GM12878 (cell line): ENCODE results near the gene TMEM253. TPM values are rescaled to one million over a fixed set of nuclear protein-coding genes. Genes with fewer than 3 reads are reported as not detected.

ENCODE experiments used
- ATAC-seq: fragments of 200-7000 bp; cut with Tn5 transposase; 3 replicates; pipeline ENCODE4 v1.9.1; 2020; ENCODE audit warnings: mild to moderate bottlenecking, moderate library complexity
- BruUV-seq: library from RNA; stranded (reverse); fragments of 400-500 nt; replicated peaks from 2 replicates; lab custom pipeline; 2021; lab: Mats Ljungman, UMichigan
- CTCF ChIA-PET: fragments of 300-600 bp; sonication (Branson Sonifier 250); formaldehyde crosslinking; extraction: SDS; loops from one replicate; lab custom pipeline; 2021; ENCODE audit warnings: inconsistent platforms; lab: Yijun Ruan, JAX
- POLR2A ChIA-PET: fragments of 350-600 bp; formaldehyde crosslinking; extraction: SDS; loops from one replicate; lab custom pipeline; 2021; ENCODE audit warnings: inconsistent platforms; lab: Charles Lee
- RAD21 ChIA-PET: fragments of 300-600 bp; sonication (Branson Sonifier 250); formaldehyde crosslinking; loops from one replicate; lab custom pipeline; 2023; ENCODE audit warnings: antibody characterized with exemption; ENCODE audit not compliant: unreplicated experiment; lab: Charles Lee
- SMC1A ChIA-PET: fragments of 300-600 bp; sonication (Branson Sonifier 250); formaldehyde crosslinking; loops from one replicate; lab custom pipeline; 2023; ENCODE audit not compliant: unreplicated experiment, uncharacterized antibody; lab: Charles Lee
- DNase-seq: peaks from one replicate; pipeline ENCODE4 v3.0.0-alpha.2; 2011; ENCODE audit warnings: low read depth, low spot score
- FAIRE-seq: peaks from 3 replicates; lab custom pipeline; 2011; peaks lifted over from hg19 to GRCh38; lab: Jason Lieb, UNC
- H2AFZ ChIP-seq: 2 replicates; pipeline ENCODE4 v1.6.0; 2011; ENCODE audit warnings: low read depth, low read length, control low read depth; ENCODE audit not compliant: control insufficient read depth
- H3K27ac ChIP-seq: 2 replicates; pipeline ENCODE4 v1.5.1; 2011; ENCODE audit warnings: control low read depth; ENCODE audit not compliant: control insufficient read depth, insufficient read depth
- H3K27me3 ChIP-seq, 2 experiments: replicated peaks in 1 of 2; 2 replicates each; pipeline versions ENCODE4 v1.6.0 to v1.6.1; 2011; ENCODE audit warnings: low read length in 1 of 2; ENCODE audit not compliant: control insufficient read depth in 2 of 2, insufficient read depth in 2 of 2
- H3K36me3 ChIP-seq, 2 experiments: 2 replicates each; pipeline ENCODE4 v1.5.1; 2011; ENCODE audit warnings: low read length in 1 of 2; ENCODE audit not compliant: control insufficient read depth in 2 of 2, insufficient read depth in 2 of 2
- H3K4me1 ChIP-seq: 2 replicates; pipeline ENCODE4 v1.6.1; 2011; ENCODE audit warnings: mild to moderate bottlenecking, low read length, moderate library complexity, mixed read lengths; ENCODE audit not compliant: control insufficient read depth, insufficient read depth
- H3K4me2 ChIP-seq: 2 replicates; pipeline ENCODE4 v1.6.0; 2011; ENCODE audit warnings: control low read depth; ENCODE audit not compliant: control insufficient read depth, insufficient read depth
- H3K4me3 ChIP-seq: fragments of 200-600 bp; sonication (generic); 2 replicates; pipeline ENCODE4 v1.5.1; 2016
- H3K79me2 ChIP-seq: 2 replicates; pipeline ENCODE4 v1.6.0; 2011; ENCODE audit warnings: low read length; ENCODE audit not compliant: control insufficient read depth, insufficient read depth
- H3K9ac ChIP-seq: 2 replicates; pipeline ENCODE4 v1.8.0; 2011; ENCODE audit warnings: low read length, control low read depth, mixed read lengths; ENCODE audit not compliant: control insufficient read depth, insufficient read depth
- H3K9me3 ChIP-seq: replicated peaks from 3 replicates; pipeline ENCODE4 v1.5.1; 2011; ENCODE audit warnings: mild to moderate bottlenecking, low read length; ENCODE audit not compliant: control insufficient read depth, insufficient read depth
- H4K20me1 ChIP-seq: 2 replicates; pipeline ENCODE4 v1.6.0; 2011; ENCODE audit not compliant: control insufficient read depth, insufficient read depth
- CBFB ChIP-seq: IDR thresholded peaks from 2 replicates; pipeline ENCODE4 v1.6.1; 2016; ENCODE audit warnings: antibody characterized with exemption, low read depth
- CHD4 ChIP-seq: fragments of 200-600 bp; sonication (generic); IDR thresholded peaks from 2 replicates; pipeline ENCODE4 v1.6.1; 2016; ENCODE audit warnings: mild to moderate bottlenecking
- CREM ChIP-seq: IDR thresholded peaks from 2 replicates; pipeline ENCODE4 v1.6.1; 2014; ENCODE audit warnings: antibody characterized with exemption, low read depth
- FOXM1 ChIP-seq: IDR thresholded peaks from 2 replicates; pipeline ENCODE4 v1.6.1; 2012; ENCODE audit warnings: low read depth, mild to moderate bottlenecking, inconsistent platforms, low read length, moderate library complexity
- MEF2A ChIP-seq: IDR thresholded peaks from 2 replicates; pipeline ENCODE4 v1.6.1; 2011; ENCODE audit warnings: low read depth, mild to moderate bottlenecking, low read length, moderate library complexity; ENCODE audit not compliant: insufficient read depth
- MTA2 ChIP-seq: fragments of 450-650 bp; IDR thresholded peaks from 2 replicates; pipeline ENCODE4 v1.6.1; 2016; ENCODE audit warnings: low read depth, mild to moderate bottlenecking, moderate library complexity
- NFIC ChIP-seq: IDR thresholded peaks from 2 replicates; pipeline ENCODE4 v1.6.1; 2012; ENCODE audit warnings: low read depth, mild to moderate bottlenecking, inconsistent platforms, low read length, moderate library complexity
- POU2F2 ChIP-seq: IDR thresholded peaks from 3 replicates; pipeline ENCODE4 v1.6.1; 2011; ENCODE audit warnings: low read depth, mild to moderate bottlenecking, low read length, borderline replicate concordance
- RBBP5 ChIP-seq: fragments of 200-600 bp; sonication (generic); conservative IDR thresholded peaks from 2 replicates; pipeline ENCODE4 v1.6.1; 2016
- RCOR1 ChIP-seq: conservative IDR thresholded peaks from 2 replicates; pipeline ENCODE4 v1.6.1; 2012; ENCODE audit warnings: low read depth, low read length, improper control_type of control experiment
- SMAD1 ChIP-seq: fragments of 450-650 bp; IDR thresholded peaks from 2 replicates; pipeline ENCODE4 v1.6.1; 2018; ENCODE audit warnings: mild to moderate bottlenecking, low read depth; ENCODE audit not compliant: partially characterized antibody
- SMARCA5 ChIP-seq: fragments of 450-650 bp; IDR thresholded peaks from 2 replicates; pipeline ENCODE4 v1.6.1; 2017; ENCODE audit warnings: mild to moderate bottlenecking
- YBX1 ChIP-seq: fragments of 450-650 bp; IDR thresholded peaks from 2 replicates; pipeline ENCODE4 v1.6.1; 2016; ENCODE audit warnings: antibody characterized with exemption
- ZSCAN29 ChIP-seq: fragments of 450-650 bp; IDR thresholded peaks from 2 replicates; pipeline ENCODE4 v1.6.1; 2017; ENCODE audit warnings: mild to moderate bottlenecking, moderate library complexity
- WGBS: methylation state at CpG from one replicate; pipeline ENCODE4 v1.1.6; 2016; ENCODE audit warnings: low lambda C conversion rate; ENCODE audit not compliant: insufficient replicate concordance, insufficient coverage; ENCODE audit errors: missing lambda C conversion rate; 5-methylcytosine and 5-hydroxymethylcytosine counted together
- in situ Hi-C: fragments of 300-500 bp; cut with MboI; formaldehyde crosslinking; loops from 9 replicates; pipeline ENCODE4 v1.14.3; 2018; ENCODE audit warnings: mixed read lengths
- intact Hi-C: fragments of 100-400 bp; cut with micrococcal nuclease; formaldehyde crosslinking; loops from one replicate; pipeline ENCODE4 v1.14.2; 2022; ENCODE audit not compliant: unreplicated experiment
- polyA plus RNA-seq, 11 experiments: library from polyadenylated mRNA; depleted of rRNA in 4 of 11; unstranded in 6 of 11; stranded (reverse) in 5 of 11; fragments of >200 nt; fragmentation: Nextera tagmentation in 4 of 11; fragmentation: Illumina TruSeq in 1 of 11; extraction: Ambion mirVana in 4 of 11; extraction: Trizol in 1 of 11; gene quantifications; 1 replicate in 1 of 11; 2 replicates in 10 of 11; pipeline versions ENCODE4 v1.2.1 to v1.2.3, GENCODE V29; 2011 to 2016; ENCODE audit warnings: inconsistent platforms in 2 of 11, missing spikeins in 2 of 11, low read depth in 1 of 11
- total RNA-seq, 4 experiments: library from RNA; depleted of rRNA in 3 of 4; stranded (reverse); fragments of >200 nt in 3 of 4; fragmentation: Illumina TruSeq in 1 of 4; extraction: Trizol in 1 of 4; gene quantifications; 2 replicates each; pipeline versions ENCODE4 v1.2.1 to v1.2.3, GENCODE V29; 2013 to 2021
- TF ChIP-seq, protein P1 (sequence below): fragments of 150-350 bp; IDR thresholded peaks from 2 replicates; pipeline ENCODE4 v1.6.1; 2016; ENCODE audit warnings: low read depth, low read length
- TF ChIP-seq, protein P2 (sequence below): fragments of 450-650 bp; IDR thresholded peaks from 2 replicates; pipeline ENCODE4 v1.6.1; 2017; ENCODE audit warnings: borderline replicate concordance

The TMEM253 gene
- total and polyA plus RNA-seq, 10 of the 15 experiments (the other 5 are each of a cell fraction or from before 2014, with no cell fraction given), result 0.11 to 0.48 TPM; not detected in 8

DNA sequence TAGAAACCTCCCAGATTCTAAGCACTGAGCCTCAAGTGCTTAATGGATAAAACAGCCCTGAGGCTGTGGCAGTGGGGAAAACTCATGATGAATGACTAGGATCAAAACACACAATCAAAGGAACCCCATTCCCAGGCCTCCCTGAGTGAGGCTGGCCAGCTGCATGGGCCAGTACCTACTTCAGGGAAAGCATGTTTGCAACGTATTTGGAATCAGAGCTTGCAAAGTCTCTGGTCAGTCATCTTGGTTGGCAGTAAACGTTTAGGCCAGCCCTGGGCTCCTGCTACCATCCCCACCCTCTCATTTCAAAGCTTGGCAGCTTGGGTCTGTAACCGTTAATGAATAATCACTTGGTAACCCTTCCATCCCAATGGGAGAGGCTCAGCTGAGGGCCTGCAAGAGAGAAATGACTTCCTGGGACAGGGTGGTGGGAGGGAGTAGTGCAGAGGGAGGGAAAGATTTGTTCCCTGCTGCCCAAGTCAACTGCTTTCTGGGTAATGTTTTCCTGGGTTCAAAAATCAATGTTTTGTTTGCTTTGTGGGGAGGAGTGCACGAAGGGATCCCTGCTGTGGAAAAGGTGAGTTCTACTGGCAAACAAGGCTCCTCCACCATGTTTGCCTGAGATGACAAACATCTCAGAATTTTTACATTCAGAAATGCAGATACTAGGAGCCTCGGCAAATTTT is 45.3 kb upstream of the TMEM253 start (continued):
- TF ChIP-seq POU2F2 (no peak), SMAD1 (no peak), CREM (no peak), MEF2A (no peak), YBX1 (no peak)
- TF ChIP-seq, protein P1, sequence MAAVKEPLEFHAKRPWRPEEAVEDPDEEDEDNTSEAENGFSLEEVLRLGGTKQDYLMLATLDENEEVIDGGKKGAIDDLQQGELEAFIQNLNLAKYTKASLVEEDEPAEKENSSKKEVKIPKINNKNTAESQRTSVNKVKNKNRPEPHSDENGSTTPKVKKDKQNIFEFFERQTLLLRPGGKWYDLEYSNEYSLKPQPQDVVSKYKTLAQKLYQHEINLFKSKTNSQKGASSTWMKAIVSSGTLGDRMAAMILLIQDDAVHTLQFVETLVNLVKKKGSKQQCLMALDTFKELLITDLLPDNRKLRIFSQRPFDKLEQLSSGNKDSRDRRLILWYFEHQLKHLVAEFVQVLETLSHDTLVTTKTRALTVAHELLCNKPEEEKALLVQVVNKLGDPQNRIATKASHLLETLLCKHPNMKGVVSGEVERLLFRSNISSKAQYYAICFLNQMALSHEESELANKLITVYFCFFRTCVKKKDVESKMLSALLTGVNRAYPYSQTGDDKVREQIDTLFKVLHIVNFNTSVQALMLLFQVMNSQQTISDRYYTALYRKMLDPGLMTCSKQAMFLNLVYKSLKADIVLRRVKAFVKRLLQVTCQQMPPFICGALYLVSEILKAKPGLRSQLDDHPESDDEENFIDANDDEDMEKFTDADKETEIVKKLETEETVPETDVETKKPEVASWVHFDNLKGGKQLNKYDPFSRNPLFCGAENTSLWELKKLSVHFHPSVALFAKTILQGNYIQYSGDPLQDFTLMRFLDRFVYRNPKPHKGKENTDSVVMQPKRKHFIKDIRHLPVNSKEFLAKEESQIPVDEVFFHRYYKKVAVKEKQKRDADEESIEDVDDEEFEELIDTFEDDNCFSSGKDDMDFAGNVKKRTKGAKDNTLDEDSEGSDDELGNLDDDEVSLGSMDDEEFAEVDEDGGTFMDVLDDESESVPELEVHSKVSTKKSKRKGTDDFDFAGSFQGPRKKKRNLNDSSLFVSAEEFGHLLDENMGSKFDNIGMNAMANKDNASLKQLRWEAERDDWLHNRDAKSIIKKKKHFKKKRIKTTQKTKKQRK, result no peak

DNA sequence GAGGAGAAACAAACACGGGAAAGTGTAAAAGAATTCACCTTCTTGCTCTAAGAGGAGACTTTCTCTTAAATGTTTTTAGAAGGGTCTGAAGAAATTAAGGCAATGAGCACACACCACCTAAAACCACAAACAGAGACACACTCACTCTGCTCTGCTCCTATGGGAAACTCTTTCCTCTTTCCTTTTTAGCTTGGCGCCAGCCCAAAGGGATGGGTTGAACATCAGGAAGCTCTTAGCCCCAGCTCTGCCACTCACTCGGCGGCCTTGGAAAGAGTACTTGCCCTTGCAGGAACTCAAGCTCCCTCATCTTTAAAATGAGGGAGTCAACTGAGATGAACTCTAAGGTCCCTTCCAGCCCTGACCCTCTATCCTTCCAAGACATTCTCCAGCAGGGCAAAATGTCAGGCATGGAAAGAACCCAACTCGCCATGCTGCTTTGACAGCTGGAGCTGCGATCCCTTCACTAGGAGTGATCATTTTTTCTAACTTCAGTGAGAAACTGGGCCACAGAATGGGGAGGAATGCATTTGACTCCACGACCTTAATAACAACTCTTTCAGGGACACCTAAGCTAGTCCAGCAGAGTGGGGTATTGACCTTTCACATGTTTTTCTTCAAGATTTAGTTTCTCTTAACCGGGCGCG is 44.2 kb upstream of the TMEM253 start:
- no peak for ATAC-seq
- WGBS, result 43% methylated on average over 10 of the region's 10 CpGs
- H3K9ac ChIP-seq, result no peak overlapping the region
- TF ChIP-seq FOXM1 (no peak), ZSCAN29 (no peak), RBBP5 (no peak), SMARCA5 (no peak), RCOR1 (no peak), NFIC (no peak), CBFB (no peak), MTA2 (no peak), CHD4 (no peak)
- TF ChIP-seq, protein P2, sequence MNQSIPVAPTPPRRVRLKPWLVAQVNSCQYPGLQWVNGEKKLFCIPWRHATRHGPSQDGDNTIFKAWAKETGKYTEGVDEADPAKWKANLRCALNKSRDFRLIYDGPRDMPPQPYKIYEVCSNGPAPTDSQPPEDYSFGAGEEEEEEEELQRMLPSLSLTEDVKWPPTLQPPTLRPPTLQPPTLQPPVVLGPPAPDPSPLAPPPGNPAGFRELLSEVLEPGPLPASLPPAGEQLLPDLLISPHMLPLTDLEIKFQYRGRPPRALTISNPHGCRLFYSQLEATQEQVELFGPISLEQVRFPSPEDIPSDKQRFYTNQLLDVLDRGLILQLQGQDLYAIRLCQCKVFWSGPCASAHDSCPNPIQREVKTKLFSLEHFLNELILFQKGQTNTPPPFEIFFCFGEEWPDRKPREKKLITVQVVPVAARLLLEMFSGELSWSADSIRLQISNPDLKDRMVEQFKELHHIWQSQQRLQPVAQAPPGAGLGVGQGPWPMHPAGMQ, result no peak

More for the DNA sequence above, 44.2 kb upstream of the TMEM253 start:
- H3K9me3 ChIP-seq, result no peaks in the 10 kb centered on the region
- no peaks in the 10 kb centered on the region for H3K36me3 ChIP-seq
- DNase-seq (no peak), FAIRE-seq (no peak)
- no peaks in the 10 kb centered on the region for H3K4me1 ChIP-seq
- no peaks in the 10 kb centered on the region for H3K79me2 ChIP-seq
- CTCF ChIA-PET, result interaction anchor here (1.0 kb wide), 1 partner anchor 12 kb away, joined by 3 read pairs; no protein-coding TSS in a partner anchor
- H4K20me1 ChIP-seq, result no peaks in the 10 kb centered on the region
- in situ Hi-C loops, result no loop called here
- BruUV-seq, result no TSS peak
- H3K27ac ChIP-seq, result no peak overlapping the region
- no peak overlapping the region for H3K4me3 ChIP-seq
- POLR2A ChIA-PET, result no interaction called here
- RAD21 ChIA-PET, result no interaction called here
- no peak overlapping the region for H2AFZ ChIP-seq
- peaks cover 0 to 1% of the 10 kb centered on the region in 2 experiments; a peak in 1 of 4 replicates for H3K27me3 ChIP-seq
- intact Hi-C loops, result no loop called here
- H3K4me2 ChIP-seq, result no peak overlapping the region
- SMC1A ChIA-PET, result interaction anchor here (1.1 kb wide), 1 partner anchor 11 kb away, joined by 4 read pairs; no protein-coding TSS in a partner anchor
